GM19238 (cell line): Measurements from ENCODE around the gene KAZN.
A peak's percentile ranks its signal among the peaks of the same experiment; 100 is the strongest.

Experiments
- DNase-seq: peaks from one replicate; pipeline ENCODE4 v3.0.0; 2011; ENCODE audit warnings: low spot score; ENCODE audit not compliant: insufficient read length

The KAZN gene

DNA sequence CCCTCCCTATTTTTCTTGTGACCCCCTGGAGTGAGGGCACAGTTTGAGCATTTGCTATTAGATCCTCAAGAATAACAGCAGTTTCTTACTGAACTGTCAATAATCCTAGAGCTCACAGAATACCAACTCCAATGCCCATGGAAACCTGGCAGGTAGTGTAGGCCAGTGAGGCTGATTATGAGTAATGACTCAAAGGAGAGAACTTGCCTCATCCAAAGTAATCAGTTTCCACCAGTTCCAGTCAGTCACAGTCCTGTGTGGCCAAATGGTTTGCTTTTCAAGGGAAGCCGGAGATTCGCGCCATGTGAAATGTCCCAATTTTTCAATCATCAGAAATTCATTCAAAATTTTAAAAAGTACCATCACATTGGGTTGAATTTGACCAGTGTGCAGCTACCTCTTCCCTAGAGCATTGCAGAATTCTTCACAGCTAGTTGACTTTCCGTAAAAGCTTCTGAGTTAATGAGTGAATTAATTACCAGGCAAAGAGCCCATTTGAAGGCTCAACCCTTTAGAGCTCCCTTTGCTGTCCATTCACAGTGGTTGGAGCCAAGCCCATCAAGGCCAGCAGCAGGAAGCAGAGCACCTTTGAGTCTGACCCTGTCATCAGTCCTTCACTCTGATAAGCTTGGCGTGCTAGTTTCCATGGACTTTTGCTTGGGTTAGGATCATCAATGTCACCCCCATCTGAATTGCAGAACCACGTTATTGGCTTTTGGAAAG is 170.3 kb downstream of the KAZN start:
- DNase-seq = no peak

GRCh38 chr1:14769486-14770274 is 171.2 kb downstream of the KAZN start:
- DNase-seq = no peak

DNA sequence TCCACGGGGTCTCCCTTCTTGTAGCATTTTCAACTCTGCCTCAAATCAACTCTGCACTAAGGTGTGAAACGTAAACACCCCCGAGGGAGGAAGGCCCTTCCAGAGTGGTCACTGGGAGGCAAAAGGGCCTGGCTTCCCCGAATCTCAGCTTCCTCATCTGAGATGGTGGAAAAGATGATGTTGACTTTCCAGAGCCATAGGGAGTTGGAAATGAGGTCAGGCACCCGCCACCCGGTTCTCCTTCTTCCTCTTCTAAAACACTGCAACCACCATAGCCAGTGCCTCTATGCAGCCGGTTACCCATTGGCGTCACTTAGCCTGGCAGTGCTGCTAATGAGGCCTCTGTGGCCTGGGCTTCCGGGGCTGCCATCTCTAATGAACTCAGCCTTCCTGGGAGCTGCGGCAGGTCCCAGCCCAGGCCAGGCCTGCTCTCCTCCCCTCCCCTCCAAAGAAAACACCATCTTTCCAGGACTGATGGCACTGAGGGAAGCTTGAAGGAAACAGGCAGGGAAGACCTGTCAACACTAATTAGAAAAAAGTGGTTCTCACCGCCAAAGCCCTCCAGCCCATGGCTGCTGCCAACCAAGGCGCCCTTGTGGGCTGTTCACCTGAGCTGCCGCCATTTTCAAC is 175.0 kb downstream of the KAZN start:
- DNase-seq = no peak

- no peak for DNase-seq
These were observed 175.7 kb downstream of the KAZN start for GRCh38 chr1:14774225-14774624.

DNA sequence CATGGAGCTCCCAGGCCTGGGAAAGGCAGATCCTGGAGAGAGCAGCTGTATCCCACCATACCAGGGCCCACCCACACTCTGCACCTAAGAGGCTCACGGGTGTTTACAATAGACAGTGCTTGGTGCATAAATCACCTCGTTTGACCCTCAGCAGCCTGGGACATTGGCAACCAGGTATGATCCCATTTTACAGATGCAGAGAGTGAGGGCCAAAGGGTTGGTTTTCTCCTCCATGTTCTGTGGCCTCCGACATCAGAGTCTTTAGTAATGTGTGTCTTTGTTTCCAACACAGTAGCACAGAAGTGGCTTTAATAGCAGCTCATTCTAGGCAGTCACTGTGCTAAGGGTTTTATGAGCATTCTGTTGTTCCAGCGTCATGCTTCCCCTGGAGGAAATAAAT is 176.5 kb downstream of the KAZN start:
- DNase-seq = no peak

- no peak for DNase-seq
These were observed 176.9 kb downstream of the KAZN start for GRCh38 chr1:14775434-14775833.

- DNase-seq = no peak
These were observed 179.3 kb downstream of the KAZN start for GRCh38 chr1:14777516-14778506.

GRCh38 chr1:14778541-14778897 is 180.0 kb downstream of the KAZN start:
- no peak for DNase-seq

GRCh38 chr1:14778898-14779865 is 180.7 kb downstream of the KAZN start:
- DNase-seq = peak; percentile 30

DNA sequence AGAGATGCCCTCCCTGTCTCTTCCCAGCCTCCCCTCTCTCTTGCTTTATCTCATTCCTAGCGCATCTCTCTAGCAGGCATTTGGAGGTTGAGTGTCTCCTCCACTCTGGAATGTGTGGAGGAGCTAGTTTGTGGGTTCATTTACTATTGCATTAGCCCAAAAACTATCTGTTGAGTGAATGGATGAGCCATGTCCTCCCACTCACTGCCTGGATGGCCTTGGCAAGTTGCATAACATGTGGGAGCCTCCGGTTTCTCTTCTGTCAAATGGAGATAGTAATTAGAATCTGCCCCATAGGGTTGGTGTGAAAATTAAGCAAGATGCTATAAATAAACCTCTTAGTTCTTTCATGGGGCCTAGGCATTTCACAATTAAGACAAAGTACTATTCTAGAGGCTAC is 181.8 kb downstream of the KAZN start:
- no peak for DNase-seq

DNA sequence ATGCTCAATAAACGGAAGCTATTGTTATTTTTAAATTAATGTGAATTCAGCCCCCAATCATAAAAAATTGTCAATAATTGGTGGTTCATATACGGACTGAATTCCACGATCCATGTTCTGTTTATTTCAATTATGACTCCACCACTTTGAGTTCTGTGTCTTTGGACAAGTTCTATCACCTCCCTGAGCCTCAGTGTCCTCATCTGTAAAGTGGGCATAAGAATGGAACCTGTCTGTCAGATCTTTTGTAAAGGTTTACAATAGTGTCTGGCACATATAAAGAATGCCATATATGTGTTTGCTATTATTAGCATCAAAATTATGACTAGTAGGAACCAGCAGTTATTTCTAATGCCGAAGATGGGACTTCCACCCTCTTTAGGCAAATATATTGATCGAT is 183.3 kb downstream of the KAZN start:
- no peak for DNase-seq

GRCh38 chr1:14782741-14783591 is 184.5 kb downstream of the KAZN start:
- DNase-seq = no peak

- DNase-seq = no peak
These were observed 185.1 kb downstream of the KAZN start for GRCh38 chr1:14783592-14783886.

DNA sequence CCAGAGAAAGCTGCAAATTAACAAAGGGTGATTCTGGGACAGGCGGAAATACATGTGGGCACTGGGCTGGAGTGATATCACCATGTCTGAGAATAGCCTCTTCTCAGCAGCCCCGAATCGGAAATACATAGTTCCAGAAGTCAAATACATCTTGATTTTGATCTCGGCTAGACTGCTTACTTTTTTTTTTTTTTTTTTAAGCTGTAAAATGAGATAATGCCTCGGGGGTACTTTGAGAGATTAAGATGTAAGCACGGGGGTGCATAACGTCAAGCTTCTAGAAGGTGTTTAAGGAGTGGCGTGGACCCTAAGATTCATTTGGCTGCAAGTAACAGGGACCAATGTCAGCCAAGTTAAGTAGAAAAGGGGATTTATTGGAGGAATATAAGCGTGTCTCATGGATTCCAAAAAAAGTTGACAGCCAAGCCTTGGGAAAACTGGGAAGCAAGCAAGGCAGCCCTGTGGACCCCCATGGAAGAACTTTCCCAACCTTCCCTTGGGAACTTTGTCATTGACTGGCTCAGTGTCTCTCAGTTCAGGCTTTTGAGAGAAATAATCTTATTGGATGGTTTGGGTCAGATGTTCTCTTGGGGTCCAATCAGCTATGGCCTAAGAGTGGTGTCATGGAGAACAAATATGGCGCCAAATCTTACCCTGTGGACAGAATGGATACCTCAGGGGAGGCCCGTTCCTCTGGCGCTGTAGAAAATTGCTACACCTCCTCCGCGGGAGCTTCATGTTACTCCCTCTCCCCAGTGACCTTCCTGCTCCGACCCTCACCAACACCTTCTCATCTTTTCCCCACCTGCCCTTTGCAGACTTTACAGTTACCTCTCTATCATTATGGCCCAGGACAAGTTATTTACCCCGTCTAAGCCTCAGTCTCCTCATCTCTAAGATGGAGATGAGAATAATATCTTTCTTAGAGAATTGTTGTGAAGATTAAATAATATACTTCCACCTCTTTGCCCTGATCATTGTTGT is 186.6 kb downstream of the KAZN start:
- DNase-seq = no peak

GRCh38 chr1:14786109-14786675 is 187.7 kb downstream of the KAZN start:
- no peak for DNase-seq

- DNase-seq = no peak
These were observed 188.2 kb downstream of the KAZN start for GRCh38 chr1:14786681-14787080.

DNA sequence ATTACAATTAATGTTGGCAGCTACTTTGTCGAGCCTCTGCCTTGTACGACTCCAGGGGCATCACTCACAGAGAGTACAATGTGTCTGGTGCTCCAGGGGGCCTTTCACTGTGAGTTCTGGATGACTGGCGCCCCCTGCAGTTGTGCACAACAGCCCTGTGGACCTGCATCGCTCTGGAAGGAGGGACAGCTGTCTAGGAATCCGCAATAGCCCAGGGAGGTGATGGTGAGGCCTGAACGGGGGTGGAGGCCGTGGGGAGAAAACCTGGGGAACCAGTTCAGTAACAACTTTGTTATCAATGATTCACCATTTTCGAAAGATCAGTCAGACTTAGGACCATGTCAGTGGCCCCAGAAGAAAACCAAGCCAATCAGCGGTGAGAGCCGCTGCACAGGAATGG is 189.1 kb downstream of the KAZN start:
- no peak for DNase-seq

GRCh38 chr1:14788080-14788479 is 189.6 kb downstream of the KAZN start:
- DNase-seq = no peak
